HepG2 (cell line): ENCODE data around the gene ALDH16A1. TPM values are rescaled to one million over a fixed set of nuclear protein-coding genes. Genes with fewer than 3 reads are reported as not detected.

Source experiments
- ARID3A ChIP-seq: IDR thresholded peaks from 2 replicates; pipeline ENCODE4 v1.6.1; 2012; ENCODE audit warnings: low read depth, low read length, improper control_type of control experiment
- ARID5B ChIP-seq: IDR thresholded peaks from 2 replicates; pipeline ENCODE4 v1.4.0; 2020; ENCODE audit warnings: mild to moderate bottlenecking, missing genetic modification reagents
- BCL6 ChIP-seq: IDR thresholded peaks from 2 replicates; pipeline ENCODE4 v1.6.1; 2016; ENCODE audit warnings: missing genetic modification reagents, missing compliant biosample characterization
- FIP1L1 ChIP-seq: fragments of 200-400 bp; formaldehyde crosslinking; IDR thresholded peaks from 2 replicates; pipeline ENCODE4 v1.6.1; 2018; ENCODE audit warnings: low read depth, mild to moderate bottlenecking, low read length, moderate library complexity, borderline replicate concordance; ENCODE audit not compliant: insufficient read depth
- GTF2F1 ChIP-seq: fragments of 150-350 bp; IDR thresholded peaks from 2 replicates; pipeline ENCODE4 v1.6.1; 2014; ENCODE audit warnings: low read length
- HMGA1 ChIP-seq: sonication (generic); formaldehyde crosslinking; conservative IDR thresholded peaks from 2 replicates; pipeline ENCODE4 v1.4.0; 2020; ENCODE audit warnings: missing genetic modification reagents
- MATR3 ChIP-seq: sonication (generic); formaldehyde crosslinking; IDR thresholded peaks from 2 replicates; pipeline ENCODE4 v1.4.0; 2020; ENCODE audit warnings: missing genetic modification reagents
- MZF1 ChIP-seq: sonication (generic); formaldehyde crosslinking; IDR thresholded peaks from 2 replicates; pipeline ENCODE4 v1.8.1; 2023; ENCODE audit warnings: mild to moderate bottlenecking, missing genetic modification reagents, borderline replicate concordance
- RXRB ChIP-seq: IDR thresholded peaks from 2 replicates; pipeline ENCODE4 v1.6.1; 2016; ENCODE audit warnings: borderline replicate concordance, missing genetic modification reagents, missing compliant biosample characterization
- SOX6 ChIP-seq, 2 experiments: fragments of 450-650 bp in 1 of 2; sonication (generic) in 1 of 2; formaldehyde crosslinking in 1 of 2; IDR thresholded peaks; 2 replicates each; pipeline versions ENCODE4 v1.4.0 to v1.6.1; 2017 to 2020; ENCODE audit warnings: antibody characterized with exemption in 1 of 2, mild to moderate bottlenecking in 1 of 2, missing genetic modification reagents in 1 of 2
- SRSF9 ChIP-seq: fragments of 200-400 bp; formaldehyde crosslinking; IDR thresholded peaks from 2 replicates; pipeline ENCODE4 v1.6.1; 2018; ENCODE audit warnings: borderline replicate concordance, mild to moderate bottlenecking, low read depth, low read length; ENCODE audit not compliant: insufficient read depth, poor library complexity, severe bottlenecking
- ZKSCAN5 ChIP-seq: sonication (generic); formaldehyde crosslinking; IDR thresholded peaks from 2 replicates; pipeline ENCODE4 v1.5.1; 2020; ENCODE audit warnings: mild to moderate bottlenecking, missing genetic modification reagents
- ZNF264 ChIP-seq: sonication (generic); formaldehyde crosslinking; IDR thresholded peaks from 2 replicates; pipeline ENCODE4 v1.4.0; 2020; ENCODE audit warnings: missing genetic modification reagents
- ZNF564 ChIP-seq: sonication (generic); formaldehyde crosslinking; IDR thresholded peaks from 2 replicates; pipeline ENCODE4 v1.8.1; 2023; ENCODE audit warnings: mild to moderate bottlenecking, missing genetic modification reagents
- ZNF83 ChIP-seq: sonication (generic); formaldehyde crosslinking; IDR thresholded peaks from 2 replicates; pipeline ENCODE4 v1.4.0; 2020; ENCODE audit warnings: missing genetic modification reagents, mild to moderate bottlenecking, borderline replicate concordance
- ZNF883 ChIP-seq: sonication (generic); formaldehyde crosslinking; IDR thresholded peaks from 2 replicates; pipeline ENCODE4 v1.5.1; 2020; ENCODE audit warnings: mild to moderate bottlenecking, missing genetic modification reagents; ENCODE audit errors: not compliant biosample characterization
- ZSCAN25 ChIP-seq: sonication (generic); formaldehyde crosslinking; IDR thresholded peaks from 2 replicates; pipeline ENCODE4 v1.8.0; 2022; ENCODE audit warnings: mild to moderate bottlenecking, missing genetic modification reagents
- polyA plus RNA-seq, 8 experiments: library from polyadenylated mRNA; depleted of rRNA in 3 of 8; stranded (reverse) in 7 of 8; unstranded in 1 of 8; fragments of >200 nt; fragmentation: Illumina TruSeq in 4 of 8; extraction: Trizol in 4 of 8; gene quantifications; 2 replicates each; pipeline versions ENCODE4 v1.2.1 to v1.2.3, GENCODE V29; 2011 to 2016; ENCODE audit warnings: low read depth in 4 of 8, missing spikeins in 1 of 8, mixed read lengths in 1 of 8; ENCODE audit not compliant: insufficient read depth in 1 of 8
- total RNA-seq, 5 experiments: library from RNA; depleted of rRNA; stranded (reverse); fragments of >200 nt; fragmentation: Illumina TruSeq; extraction: Trizol; gene quantifications; 2 replicates each; pipeline ENCODE4 v1.2.3, GENCODE V29; 2016; ENCODE audit warnings: low read depth in 1 of 5
- TF ChIP-seq, protein P1 (sequence below): fragments of 450-650 bp; IDR thresholded peaks from 2 replicates; pipeline ENCODE4 v1.6.1; 2017; ENCODE audit warnings: mild to moderate bottlenecking
- TF ChIP-seq, protein P2 (sequence below): sonication (generic); formaldehyde crosslinking; conservative IDR thresholded peaks from 2 replicates; pipeline ENCODE4 v1.8.0; 2022; ENCODE audit warnings: missing genetic modification reagents

ALDH16A1 gene
- total and polyA plus RNA-seq, 2 of the 13 experiments (the other 11 are each of a cell fraction or from before 2014, with no cell fraction given) = 8.4 to 34.9 TPM

GRCh38 chr19:49443366-49444099, 9.5 kb upstream of the ALDH16A1 start (continued):
- TF ChIP-seq ARID5B (CRISPR knock-in tag) (no peak), ZKSCAN5 (CRISPR knock-in tag) (no peak), MATR3 (CRISPR knock-in tag) (no peak), RXRB (CRISPR knock-in tag) (0 out of 2 replicates have a peak, but pooled peaks have one; percentile 30), SRSF9 (no peak), ZNF883 (CRISPR knock-in tag) (peak; percentile 57), MZF1 (CRISPR knock-in tag) (no peak), ZNF83 (no peak), ARID3A (no peak), SOX6 (IDR thresholded peaks at IDR 0.05) (no peak), SOX6 (CRISPR knock-in tag; IDR thresholded peaks at IDR 0.05) (peak; percentile 20; the same call in 1 of the 2 replicates), GTF2F1 (no peak), ZSCAN25 (peak; percentile 54; the same call in 1 of the 2 replicates), HMGA1 (CRISPR knock-in tag) (no peak), FIP1L1 (no peak), ZNF264 (CRISPR knock-in tag) (no peak), ZNF564 (CRISPR knock-in tag) (peak; percentile 20; the same call in 1 of the 2 replicates), BCL6 (CRISPR knock-in tag) (no peak)
- TF ChIP-seq, protein P1, sequence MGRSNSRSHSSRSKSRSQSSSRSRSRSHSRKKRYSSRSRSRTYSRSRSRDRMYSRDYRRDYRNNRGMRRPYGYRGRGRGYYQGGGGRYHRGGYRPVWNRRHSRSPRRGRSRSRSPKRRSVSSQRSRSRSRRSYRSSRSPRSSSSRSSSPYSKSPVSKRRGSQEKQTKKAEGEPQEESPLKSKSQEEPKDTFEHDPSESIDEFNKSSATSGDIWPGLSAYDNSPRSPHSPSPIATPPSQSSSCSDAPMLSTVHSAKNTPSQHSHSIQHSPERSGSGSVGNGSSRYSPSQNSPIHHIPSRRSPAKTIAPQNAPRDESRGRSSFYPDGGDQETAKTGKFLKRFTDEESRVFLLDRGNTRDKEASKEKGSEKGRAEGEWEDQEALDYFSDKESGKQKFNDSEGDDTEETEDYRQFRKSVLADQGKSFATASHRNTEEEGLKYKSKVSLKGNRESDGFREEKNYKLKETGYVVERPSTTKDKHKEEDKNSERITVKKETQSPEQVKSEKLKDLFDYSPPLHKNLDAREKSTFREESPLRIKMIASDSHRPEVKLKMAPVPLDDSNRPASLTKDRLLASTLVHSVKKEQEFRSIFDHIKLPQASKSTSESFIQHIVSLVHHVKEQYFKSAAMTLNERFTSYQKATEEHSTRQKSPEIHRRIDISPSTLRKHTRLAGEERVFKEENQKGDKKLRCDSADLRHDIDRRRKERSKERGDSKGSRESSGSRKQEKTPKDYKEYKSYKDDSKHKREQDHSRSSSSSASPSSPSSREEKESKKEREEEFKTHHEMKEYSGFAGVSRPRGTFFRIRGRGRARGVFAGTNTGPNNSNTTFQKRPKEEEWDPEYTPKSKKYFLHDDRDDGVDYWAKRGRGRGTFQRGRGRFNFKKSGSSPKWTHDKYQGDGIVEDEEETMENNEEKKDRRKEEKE = no peak
- TF ChIP-seq, protein P2, sequence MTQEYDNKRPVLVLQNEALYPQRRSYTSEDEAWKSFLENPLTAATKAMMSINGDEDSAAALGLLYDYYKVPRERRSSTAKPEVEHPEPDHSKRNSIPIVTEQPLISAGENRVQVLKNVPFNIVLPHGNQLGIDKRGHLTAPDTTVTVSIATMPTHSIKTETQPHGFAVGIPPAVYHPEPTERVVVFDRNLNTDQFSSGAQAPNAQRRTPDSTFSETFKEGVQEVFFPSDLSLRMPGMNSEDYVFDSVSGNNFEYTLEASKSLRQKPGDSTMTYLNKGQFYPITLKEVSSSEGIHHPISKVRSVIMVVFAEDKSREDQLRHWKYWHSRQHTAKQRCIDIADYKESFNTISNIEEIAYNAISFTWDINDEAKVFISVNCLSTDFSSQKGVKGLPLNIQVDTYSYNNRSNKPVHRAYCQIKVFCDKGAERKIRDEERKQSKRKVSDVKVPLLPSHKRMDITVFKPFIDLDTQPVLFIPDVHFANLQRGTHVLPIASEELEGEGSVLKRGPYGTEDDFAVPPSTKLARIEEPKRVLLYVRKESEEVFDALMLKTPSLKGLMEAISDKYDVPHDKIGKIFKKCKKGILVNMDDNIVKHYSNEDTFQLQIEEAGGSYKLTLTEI (CRISPR knock-in tag) = no peak
